NCI-H446 (cell line): ENCODE data around the gene YIPF2.
"Not testable (repeated sequence)": the region's sequence is repeated elsewhere in the genome, so short reads cannot be mapped to it uniquely, and the experiment has no call there.

ENCODE experiments used
- DNase-seq, 2 experiments: peaks; one replicate each; lab custom pipeline; 2025; lab: John Stamatoyannopoulos, UW

The YIPF2 gene

DNA sequence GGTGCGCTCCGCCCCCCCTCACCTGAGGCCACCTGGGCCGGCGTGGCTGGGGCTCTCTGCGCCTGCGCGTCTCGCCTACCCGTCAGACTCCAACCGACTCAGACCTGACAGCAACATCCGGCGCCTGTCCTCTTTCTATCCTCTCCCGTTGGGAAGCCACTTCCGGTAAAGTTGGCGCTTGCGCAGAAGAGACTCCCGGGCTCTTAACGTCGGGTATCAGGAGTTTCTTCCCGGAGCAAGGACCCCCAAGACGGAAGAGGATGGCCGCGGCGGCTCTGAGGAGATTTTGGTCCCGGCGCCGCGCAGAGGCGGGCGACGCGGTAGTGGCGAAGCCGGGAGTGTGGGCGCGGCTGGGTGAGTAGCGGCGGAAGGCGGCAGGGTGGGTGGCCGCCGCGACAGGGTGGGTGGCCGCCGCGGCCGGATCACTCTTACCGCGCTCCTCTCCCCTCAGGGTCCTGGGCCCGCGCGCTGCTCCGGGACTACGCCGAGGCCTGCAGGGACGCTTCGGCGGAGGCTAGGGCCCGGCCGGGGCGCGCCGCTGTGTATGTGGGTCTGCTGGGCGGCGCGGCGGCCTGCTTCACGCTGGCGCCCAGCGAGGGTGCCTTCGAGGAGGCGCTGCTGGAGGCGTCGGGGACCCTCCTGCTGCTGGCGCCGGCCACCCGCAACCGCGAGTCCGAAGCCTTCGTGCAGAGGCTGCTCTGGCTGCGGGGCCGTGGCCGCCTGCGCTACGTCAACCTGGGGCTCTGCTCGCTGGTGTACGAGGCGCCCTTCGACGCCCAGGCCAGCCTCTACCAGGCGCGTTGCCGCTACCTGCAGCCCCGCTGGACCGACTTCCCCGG lies at the start of gene YIPF2, which contains the start of gene TIMM29:
Gene YIPF2 (minus strand): TSS at position 77 of the 839 bp plus-strand sequence. CDS start 229 bp downstream, outside the sequence.
Gene TIMM29 (plus strand): TSS at position 249 of the 839 bp plus-strand sequence. CDS start 12 bp downstream, at position 261.
- DNase-seq: peak; percentile 97 to 99

DNA sequence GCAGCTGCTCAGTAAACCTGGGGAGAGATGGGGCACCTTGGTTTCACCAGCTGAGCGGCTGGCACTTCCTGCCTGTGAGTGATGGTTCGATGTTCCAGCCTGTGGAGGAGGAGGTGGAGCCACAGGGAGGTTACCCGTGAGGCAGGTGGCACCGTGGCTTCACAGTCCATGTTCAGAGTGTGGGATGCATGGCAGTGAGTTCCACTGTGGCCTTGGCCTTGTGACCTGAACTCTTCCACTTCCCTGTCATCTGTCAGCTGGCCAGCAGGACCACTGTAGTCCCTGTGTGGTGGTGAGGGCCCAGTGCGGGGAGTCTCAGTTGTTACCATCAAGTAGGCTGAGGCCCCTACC lies 49.3 kb upstream of the YIPF2 start:
- DNase-seq: no peak

DNA sequence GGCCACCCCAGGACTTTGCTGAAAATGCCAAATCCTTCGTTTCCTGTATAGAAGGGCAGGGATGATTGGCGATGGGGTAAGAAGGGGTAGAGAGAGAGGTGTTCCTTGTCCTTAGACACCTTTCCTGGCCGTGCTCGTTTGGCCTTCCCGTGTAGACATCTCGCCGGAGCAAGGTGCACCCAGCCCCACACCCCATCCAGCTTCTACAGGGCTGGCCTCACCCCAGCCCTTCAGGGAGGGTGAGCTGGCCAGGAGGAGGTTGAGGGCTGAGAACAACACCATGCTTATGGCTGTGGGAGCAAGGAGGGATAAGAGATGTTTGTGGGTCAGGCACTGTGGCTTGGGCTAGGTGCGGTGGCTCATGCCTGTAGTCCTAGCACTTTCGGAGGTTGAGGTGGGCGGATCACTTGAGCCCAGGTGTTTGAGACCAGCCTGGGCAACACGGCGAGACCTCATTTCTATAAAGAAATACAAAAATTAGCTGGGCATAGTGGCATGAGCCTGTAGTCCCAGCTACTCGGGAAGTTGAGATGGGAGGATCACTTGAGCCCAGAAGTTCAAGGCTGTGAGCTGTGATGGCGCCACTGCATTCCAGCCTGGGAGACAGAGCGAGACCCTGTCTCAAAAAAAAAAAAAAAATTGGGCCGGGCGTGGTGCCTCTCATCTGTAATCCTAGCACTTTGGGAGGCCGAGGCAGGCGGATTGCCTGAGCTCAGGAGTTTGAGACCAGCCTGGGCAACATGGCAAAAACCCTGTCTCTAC lies 47.9 kb upstream of the YIPF2 start:
- DNase-seq: no peak

DNA sequence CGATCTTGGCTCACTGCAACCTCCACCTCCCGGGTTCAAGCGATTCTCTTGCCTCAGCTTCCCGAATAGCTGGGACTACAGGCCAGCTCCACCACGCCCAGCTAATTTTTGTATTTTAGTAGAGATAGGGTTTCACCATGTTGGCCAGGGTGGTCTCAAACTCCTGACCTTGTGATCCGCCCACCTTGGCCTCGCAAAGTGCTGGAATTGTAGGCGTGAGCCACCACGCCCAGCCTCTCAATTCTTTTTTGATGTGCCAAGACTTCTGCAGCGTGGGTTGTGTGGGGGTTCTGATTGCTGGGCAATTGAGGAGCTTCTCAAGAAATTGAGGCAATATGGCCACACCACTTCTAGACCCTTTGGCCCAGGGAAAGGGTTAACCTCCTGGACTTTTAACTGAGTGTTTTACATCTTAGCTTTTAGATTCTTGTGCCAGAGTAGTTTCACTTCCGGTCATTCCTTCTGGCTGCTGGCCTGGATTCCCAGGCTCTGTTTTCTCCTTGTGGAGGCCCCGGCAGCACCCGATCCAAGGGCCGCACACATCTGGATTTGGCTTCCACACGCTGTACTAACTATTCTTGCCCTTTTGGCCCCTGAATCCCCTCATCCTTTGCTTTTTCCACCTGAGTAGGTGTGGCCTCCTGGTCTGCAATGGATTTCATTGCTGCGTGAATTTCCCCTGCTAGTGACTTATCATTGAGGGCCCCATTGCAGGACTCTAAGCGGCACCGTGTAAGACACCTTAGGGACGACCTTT lies 47.1 kb upstream of the YIPF2 start:
- DNase-seq: no peak

DNA sequence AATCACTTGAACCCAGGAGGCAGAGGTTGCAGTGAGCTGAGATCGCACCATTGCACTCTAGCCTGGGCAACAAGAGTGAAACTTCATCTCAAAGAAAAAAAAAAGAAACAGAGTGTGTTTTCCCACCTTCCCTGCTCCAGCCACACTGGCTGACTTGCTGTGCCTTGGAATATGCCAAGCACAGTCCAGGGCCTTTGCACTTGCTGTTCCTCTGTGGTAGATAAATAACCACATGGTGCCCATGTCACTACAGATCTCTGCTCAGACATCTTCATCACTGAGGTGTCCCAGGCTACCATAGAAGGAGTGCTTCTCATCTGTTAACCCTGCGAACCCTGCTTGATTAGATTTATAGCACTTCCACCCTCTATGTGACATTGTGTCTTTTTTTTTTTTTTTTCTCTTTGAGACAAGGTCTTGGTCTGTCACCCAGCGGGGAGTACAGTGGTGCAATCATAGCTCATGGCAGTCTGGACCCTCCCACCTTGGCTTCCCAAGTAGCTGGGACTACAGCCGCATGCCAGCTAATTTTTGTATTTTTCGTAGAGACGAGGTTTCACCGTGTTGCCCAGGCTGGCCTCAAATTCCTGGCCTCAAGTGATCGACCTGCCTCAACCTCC lies 42.8 kb upstream of the YIPF2 start:
- no peak for DNase-seq

DNA sequence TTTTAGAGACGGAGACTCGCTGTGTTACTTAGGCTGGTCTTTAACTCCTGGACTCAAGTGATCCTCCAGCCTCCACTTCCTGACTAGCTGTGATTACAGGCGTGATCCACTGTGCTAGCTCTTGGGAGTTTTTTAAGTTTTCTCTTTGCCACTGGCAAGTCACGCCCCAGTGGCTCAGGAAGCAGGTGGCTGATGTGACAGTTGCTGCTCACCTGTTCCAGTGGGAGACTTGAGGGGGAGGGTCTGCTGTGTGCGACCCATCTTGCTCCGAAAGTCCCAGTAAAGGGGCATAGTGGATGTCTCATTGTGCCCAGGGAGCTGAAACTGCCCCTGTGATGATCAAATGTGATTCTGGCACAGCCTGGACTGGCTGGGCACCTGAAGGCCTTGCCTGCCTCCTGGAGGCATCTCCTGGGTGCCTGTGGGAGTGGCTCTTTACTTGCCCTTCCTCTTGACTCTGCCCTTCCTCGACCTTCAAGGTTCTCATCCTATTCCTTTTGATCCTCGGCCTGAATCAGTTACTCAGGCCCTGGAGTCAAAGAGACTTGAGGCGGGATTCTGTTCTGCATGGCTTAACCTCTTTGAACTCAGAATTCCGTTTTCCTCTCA lies 40.2 kb upstream of the YIPF2 start:
- DNase-seq: no peak

DNA sequence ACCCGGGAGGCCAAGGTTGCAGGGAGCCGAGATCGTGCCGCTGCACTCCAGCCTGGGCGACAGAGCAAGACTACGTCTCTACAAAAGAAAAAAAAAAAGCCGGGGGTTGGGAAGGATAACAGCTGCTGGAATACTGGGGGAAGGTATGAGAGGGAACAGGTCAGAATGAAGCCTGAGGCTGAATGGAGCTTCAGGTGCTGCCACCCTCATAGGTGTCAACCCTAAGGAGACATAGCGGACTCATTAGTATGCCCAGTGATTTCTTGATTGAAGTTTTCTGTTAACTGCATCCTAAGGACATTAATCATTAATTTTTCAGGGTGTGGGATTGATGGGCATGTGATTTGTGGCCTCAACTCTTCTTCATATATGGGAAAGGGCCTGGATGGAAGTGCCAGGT lies 38.4 kb upstream of the YIPF2 start:
- no peak for DNase-seq

DNA sequence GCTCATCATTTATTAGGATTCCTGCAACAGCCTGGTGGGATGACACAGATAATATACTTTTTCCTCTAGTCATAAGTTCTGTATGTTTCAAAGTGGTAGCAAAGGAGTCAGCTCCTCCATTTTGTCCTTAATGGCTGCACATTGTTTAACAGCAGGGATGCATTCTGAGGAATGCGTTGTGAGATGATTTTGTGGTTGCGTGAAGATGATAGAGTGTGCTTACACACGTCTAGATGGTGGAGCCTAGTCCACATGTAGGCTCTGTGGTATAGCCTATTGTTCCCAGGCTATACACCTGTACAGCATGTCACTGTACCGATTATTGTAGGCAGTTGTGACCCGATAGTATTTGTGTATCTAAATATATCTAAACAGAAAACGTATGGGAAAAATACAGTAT lies 37.0 kb upstream of the YIPF2 start:
- DNase-seq: no peak

DNA sequence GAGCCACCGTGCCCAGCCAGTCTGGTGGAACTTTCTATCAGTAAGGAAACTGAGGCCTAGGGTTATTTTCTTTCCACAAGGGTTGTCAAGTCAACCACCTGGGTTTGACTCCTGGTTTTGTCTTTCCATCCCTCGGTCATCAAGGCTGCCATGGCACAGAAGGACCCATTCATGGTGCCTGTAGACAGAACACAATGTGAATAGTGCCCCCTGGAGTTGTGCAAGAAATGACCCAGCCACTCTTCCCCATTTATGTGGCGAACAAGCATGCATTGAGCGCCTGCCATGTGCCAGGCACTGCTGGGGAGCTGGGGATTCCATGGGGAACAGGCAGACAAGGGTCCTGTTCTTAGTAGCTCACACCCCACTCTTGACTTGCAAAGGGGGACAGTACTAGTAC lies 36.5 kb upstream of the YIPF2 start:
- no peak for DNase-seq

DNA sequence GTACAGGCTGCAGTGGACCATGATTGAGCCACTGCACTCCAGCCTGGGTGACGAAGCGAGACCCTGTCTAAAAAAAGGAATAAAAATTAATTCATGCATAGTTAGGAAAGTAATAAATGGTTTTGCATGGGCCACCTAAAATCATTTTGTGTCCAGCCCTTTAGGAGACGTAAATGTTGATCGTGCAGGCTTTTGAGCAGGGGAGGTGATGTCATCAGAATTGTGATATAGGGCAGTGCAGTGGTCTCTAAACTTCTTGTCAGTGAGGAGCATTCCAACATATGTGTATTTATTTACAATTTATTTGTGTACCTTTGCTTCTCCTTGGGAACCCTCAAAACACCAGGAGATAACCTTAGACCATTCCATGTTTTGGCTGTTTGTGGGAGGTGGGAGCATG lies 35.4 kb upstream of the YIPF2 start:
- DNase-seq: no peak

DNA sequence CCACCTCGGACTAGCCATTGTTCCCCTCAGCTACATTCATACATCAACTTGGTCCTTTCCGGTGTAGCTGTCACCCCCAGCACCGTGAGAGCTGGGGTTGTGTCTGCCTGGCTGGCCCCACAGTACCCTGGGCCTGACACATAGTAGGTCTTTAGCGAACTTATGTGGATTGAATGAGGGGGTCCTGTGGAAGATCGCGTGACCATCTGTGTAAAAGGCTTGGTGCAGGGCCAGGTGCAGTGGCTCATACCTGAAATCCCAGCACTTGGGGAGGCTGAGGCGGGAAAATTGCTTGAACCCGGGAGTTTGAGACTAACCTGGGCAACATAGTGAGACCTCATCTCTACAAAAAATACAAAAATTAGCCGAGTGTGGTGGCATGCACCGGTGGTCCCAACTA lies 34.4 kb upstream of the YIPF2 start:
- no peak for DNase-seq

DNA sequence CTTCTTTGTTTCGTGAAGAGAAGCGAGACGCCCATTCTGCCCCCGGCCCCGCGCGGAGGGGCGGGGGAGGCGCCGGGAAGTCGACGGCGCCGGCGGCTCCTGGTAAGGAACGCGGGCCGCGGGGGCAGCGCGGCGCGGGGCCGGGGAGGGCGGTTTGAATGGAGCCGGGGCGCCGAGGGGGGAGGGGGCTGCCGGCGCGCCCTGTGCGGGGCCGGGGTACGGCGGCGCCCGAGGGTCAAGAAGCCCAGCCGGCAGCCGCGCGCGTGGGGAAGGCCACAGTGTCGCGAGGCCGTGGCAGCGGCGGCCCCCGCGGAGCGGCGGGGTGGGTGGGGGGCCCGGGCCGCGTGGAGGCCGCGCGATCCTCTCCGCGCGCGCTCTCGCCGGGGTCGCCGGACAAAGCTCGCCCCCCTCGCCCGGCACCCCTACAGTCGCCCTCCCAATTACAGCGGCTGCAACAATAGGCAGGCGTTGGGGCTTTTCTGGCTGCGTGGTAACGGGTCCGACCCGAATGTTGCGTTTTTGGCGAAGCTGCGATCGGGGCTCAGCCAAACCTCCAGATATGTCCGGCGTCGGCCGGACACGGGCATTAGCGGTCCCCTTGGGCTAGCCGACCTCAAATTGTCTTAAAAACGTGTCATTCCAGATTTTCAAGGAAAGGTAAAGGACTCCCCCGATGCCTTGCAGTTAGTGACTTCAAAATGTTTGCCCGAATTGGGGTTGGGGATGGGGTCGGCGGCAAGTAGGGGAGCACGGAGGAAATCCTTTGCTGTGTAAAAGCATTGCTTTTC lies 32.8 kb upstream of the YIPF2 start:
- no peak for DNase-seq

DNA sequence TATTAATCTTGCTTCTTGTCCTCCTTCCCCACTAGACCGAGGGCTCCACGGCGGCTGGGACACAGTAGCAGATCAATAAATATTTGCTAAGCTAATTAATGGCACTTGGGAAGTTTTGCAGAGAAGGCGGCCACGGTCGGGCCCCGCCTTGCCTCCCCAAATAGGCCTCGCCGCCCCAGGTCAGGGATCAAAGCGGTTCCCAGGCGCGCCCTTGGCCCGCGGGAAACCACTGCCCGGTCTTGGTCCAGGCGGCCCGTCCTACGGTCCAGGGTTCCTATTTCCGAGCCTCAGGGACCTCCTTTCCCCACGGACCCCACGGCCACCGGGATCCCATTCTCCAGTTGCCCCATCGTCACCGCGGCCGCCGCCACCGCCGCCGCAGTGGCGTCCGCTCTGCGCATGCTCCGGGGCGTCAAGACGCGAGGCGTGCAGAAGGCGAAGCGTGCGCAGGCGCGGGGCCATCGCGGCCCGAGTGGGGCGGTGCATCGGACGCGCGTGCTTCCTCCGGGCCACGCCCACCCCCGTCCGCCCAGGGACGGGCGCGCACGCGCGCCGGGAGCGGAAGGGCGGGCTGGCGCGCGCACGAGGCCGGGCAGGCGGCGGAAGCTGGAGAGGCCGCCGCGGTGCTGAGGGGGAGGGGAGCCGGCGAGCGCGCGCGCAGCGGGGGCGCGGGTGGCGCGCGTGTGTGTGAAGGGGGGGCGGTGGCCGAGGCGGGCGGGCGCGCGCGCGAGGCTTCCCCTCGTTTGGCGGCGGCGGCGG lies 32.1 kb upstream of the YIPF2 start, which contains the start of gene SMARCA4:
Gene SMARCA4 (plus strand): TSS at position 717 of the 759 bp plus-strand sequence. CDS start 23,122 bp downstream, outside the sequence.
- peak; percentile 91 to 99 for DNase-seq

DNA sequence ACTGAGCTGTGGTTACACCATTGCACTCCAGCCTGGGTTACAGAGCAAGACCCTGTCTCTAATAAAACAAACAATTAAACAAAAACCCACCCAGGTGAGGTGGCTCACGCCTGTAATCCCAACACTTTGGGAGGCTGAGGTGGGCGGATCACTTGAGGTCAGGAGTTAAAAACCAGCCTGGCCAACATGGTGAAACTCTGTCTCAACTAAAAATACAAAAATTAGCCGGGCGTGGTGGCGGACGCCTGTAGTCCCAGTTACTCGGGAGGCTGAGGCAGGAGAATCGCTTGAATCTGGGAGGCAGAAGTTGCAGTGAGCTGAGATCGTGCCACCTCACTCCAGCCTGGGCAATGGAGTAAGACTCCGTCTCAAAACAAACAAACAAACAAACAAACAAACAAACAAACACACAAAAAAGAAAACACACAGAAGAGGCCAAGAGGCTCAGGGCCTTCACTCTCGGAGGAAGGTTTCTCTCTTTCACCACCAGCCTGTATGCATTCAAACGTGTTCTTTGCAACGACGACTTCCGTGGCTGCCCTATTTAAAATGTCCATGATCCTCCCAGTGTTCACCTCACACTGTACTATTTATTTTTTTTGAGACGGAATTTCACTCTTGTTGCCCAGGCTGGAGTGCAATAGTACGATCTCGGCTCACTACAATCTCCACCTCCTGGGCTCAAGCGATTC lies 31.0 kb upstream of the YIPF2 start:
- DNase-seq: not testable (repeated sequence)

DNA sequence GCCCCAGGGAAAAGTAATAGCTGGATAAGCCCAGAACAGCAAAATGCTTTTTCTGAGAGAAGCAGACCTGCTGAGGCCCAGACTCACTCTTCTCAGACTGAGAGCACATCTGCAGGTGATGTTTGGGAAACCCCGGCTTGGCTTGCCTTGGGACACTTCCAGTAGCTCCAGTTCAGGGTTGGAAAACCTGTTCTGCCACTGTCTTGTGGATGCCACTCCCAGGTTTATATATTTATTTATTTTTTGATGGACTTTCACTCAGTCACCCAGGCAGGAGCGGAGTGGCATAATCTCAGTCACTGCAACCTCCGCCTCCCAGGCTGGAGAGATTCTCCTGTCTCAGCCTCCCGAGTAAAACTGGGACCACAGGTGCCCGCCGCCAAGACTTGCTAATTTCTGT lies 24.4 kb upstream of the YIPF2 start:
- no peak for DNase-seq

DNA sequence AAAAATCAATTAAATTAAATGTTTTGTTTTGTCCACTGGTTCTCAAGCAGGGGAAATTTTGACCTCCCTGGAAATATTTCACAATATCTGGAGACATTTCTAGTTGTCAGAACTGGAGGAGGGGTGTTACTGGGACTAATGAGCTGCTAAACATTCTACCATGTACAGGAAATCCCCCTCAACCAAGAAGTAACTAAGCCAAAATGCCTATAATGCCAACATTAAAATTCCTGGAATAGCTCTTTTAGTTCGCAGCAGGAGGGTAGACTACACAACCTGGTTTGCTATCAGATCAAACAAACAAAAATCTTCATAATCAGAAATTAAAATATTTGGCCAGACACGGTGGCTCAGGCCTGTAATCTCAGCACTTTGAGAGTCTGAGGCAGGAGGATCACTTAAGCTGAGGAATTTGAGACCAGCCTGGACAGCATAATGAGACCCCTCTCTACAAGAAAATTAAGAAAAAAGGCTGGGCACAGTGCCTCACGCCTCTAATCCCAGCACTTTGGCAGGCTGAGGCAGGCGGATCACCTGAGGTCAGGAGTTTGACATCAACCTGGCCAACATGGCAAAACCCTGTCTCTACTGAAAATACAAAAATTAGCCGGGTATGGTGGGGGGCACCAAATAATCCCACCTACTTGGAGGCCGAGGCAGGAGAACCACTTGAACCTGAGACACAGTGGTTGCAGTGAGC lies 18.7 kb upstream of the YIPF2 start:
- no peak for DNase-seq

DNA sequence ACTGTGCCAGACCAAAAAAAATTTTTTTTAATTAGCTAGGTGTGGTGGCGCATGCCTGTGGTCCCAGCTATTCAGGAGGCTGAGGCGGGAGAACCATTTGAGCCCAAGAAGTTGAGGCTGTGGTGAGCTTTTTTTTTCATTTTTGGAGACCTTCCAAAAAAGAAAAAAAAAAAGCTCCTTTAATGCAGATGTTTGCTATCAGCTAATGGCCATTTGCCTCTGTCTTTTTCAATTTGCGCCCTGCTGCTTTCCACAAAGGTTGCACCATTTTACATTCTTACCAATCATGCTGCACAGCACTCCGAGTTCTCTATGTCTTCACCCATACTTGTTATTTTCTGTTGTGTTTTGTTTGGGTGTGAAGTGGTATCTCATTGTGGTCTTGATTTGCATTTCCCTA lies 16.8 kb upstream of the YIPF2 start:
- no peak for DNase-seq

DNA sequence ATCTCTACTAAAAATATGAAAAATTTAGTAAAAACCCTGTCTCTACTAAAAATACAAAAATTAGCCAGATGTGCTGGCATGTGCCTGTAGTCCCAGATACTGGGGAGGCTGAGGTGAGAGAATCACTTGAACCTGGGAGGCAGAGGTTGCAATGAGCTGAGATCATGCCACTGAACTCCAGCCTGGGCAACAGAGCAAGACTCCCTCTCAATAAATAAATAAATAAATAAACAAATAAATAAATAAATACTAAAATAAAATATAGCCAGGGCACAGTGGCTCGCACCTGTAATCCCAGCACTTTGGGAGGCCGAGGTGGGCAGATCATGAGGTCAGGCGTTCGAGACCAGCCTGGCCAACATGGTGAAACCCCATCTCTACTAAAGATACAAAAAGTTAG lies 15.0 kb upstream of the YIPF2 start:
- not testable (repeated sequence) for DNase-seq

DNA sequence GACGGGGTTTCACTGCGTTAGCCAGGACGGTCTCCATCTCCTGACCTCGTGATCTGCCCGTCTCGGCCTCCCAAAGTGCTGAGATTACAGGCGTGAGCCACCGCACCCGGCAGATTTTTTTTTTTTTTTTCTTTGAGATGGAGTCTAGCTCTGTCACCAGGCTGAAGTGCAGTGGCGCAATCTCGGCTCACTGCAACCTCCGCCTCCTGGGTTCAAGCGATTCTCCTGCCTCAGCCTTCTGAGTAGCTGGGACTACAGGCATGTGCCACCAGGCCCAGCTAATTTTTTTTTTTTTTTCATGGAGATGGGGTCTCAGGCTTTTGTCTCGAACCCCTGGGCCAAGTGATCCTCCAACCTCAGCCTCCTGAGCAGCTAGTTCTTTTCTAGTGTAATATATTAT lies 13.2 kb upstream of the YIPF2 start:
- not testable (repeated sequence) for DNase-seq
